ENCODE data around the gene FGL2.
A peak's percentile ranks its signal among the peaks of the same experiment; 100 is the strongest.

The FGL2 gene, protein sequence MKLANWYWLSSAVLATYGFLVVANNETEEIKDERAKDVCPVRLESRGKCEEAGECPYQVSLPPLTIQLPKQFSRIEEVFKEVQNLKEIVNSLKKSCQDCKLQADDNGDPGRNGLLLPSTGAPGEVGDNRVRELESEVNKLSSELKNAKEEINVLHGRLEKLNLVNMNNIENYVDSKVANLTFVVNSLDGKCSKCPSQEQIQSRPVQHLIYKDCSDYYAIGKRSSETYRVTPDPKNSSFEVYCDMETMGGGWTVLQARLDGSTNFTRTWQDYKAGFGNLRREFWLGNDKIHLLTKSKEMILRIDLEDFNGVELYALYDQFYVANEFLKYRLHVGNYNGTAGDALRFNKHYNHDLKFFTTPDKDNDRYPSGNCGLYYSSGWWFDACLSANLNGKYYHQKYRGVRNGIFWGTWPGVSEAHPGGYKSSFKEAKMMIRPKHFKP

DNA sequence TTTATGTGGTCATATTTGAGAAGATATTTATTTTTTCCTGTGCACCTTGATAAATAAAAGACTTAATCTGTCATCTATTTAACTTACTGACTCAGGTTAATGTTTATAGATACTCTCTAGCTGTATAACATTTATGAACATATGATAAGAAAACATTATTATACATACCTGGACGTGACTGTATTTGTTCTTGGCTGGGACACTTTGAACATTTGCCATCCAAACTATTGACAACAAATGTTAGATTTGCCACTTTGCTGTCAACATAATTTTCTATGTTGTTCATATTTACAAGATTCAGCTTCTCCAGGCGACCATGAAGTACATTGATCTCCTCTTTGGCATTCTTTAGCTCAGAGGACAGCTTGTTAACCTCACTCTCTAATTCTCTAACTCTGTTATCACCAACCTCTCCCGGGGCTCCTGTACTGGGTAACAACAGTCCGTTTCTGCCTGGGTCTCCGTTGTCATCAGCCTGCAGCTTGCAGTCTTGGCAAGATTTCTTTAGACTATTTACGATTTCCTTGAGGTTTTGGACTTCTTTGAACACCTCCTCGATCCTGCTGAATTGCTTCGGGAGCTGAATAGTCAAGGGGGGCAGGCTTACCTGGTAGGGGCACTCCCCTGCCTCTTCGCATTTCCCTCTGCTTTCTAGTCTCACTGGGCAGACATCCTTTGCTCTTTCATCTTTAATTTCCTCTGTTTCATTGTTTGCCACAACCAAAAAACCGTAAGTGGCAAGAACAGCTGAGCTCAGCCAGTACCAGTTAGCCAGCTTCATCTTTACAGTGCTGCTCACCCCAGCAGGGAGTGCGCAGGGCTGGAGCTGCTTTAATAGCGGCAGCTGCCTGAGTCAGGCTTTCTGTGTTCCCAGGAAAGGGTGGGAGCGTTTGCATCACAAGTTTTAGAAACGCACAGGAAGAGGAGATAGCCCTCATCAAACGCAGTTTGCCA, at the start of gene FGL2:
Gene FGL2, minus strand, starts transcription at position 807 of the 954 bp plus-strand sequence. Its CDS starts 26 bp downstream, at position 781.
- FAIRE-seq (no peak), DNase-seq (ENCODE audit: insufficient read length, low spot score) (no peak)
- TF ChIP-seq, protein P1, sequence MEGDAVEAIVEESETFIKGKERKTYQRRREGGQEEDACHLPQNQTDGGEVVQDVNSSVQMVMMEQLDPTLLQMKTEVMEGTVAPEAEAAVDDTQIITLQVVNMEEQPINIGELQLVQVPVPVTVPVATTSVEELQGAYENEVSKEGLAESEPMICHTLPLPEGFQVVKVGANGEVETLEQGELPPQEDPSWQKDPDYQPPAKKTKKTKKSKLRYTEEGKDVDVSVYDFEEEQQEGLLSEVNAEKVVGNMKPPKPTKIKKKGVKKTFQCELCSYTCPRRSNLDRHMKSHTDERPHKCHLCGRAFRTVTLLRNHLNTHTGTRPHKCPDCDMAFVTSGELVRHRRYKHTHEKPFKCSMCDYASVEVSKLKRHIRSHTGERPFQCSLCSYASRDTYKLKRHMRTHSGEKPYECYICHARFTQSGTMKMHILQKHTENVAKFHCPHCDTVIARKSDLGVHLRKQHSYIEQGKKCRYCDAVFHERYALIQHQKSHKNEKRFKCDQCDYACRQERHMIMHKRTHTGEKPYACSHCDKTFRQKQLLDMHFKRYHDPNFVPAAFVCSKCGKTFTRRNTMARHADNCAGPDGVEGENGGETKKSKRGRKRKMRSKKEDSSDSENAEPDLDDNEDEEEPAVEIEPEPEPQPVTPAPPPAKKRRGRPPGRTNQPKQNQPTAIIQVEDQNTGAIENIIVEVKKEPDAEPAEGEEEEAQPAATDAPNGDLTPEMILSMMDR (IDR thresholded peaks at IDR 0.05; ENCODE audit: insufficient read depth, missing control alignments), result no peak

DNA sequence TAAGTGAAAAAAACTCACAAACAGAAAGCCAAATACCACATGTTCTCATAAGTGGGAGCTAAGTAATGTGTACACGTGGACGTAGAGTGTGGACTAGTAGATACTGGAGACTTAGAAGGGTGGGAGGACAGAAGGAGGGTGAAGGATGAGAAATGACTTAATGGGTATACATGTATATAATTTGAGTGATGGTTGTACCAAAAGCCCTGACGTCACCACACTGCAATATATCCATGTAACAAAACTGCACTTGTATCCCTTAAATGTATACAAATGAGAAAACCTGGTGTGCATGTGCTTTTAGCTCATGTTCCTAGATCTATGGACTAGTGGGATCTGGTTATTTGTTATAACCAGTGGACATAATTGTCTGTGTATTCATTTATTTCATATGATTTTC, 48.5 kb upstream of the FGL2 start:
- TF ChIP-seq, protein P1 (IDR thresholded peaks at IDR 0.05; ENCODE audit: insufficient read depth, missing control alignments), result no peak
- no peak for FAIRE-seq
- no peak for DNase-seq (ENCODE audit: insufficient read length, low spot score)

DNA sequence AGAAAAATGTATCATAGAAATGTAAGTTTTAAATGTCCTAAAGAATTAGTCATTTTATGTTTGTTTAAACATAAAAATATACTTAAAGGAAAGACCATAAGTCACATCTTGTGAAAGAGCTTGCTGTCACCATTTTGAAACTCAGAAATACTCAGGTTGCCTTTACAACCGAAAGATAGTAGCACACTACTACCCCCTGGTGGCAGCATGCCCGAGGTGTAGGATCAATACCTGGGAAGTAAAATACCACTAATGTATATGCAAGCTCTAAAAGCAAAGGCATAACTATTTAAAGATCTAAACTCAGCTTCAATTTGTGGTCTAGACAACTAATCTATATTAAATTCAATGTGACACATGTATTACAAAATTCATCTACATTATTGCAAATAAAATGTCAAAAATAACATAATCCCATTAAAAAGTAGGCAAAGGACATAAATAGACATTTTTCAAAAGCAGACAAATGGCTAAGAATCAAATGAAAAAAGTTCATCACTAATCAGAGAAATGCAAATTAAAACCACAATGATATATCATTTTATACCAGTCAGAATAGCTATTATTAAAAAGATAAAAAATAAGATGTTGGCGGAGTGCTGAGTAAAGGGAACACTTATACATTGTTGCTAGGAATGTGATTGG, 47.7 kb upstream of the FGL2 start:
- no peak for DNase-seq (ENCODE audit: insufficient read length, low spot score)
- FAIRE-seq, result peak; percentile 86
- TF ChIP-seq, protein P1 (IDR thresholded peaks at IDR 0.05; ENCODE audit: insufficient read depth, missing control alignments), result peak; percentile 65

DNA sequence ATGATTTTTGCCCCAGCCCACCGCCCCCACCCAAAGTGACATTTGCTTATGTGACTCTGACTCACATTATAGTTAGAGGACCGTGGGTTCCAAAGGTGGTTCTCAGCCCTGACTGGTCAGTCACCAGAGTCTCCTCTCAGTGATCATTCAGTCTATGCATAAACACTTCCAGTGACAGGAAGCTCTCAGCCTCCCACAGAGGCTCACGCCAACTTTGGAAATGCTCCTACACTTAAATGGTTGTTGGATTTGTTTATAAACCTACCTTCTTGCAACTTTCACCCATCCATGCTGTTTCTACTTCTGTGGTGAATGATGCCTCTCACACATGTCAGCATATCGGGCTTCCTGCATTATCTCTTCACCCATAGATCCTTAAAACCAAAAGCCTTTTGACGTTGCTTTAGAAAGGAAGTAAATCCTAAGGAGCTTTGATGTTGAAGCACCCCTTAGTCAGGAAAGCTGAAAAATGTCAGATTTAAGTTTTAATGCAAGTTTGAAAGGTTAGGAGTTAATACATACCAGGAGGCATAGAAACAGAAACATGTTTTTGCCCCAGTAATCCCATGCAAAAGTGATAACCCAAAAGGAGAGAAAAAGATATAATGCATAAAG, 46.5 kb upstream of the FGL2 start:
- DNase-seq (ENCODE audit: insufficient read length, low spot score), result no peak
- TF ChIP-seq, protein P1 (IDR thresholded peaks at IDR 0.05; ENCODE audit: insufficient read depth, missing control alignments), result no peak

DNA sequence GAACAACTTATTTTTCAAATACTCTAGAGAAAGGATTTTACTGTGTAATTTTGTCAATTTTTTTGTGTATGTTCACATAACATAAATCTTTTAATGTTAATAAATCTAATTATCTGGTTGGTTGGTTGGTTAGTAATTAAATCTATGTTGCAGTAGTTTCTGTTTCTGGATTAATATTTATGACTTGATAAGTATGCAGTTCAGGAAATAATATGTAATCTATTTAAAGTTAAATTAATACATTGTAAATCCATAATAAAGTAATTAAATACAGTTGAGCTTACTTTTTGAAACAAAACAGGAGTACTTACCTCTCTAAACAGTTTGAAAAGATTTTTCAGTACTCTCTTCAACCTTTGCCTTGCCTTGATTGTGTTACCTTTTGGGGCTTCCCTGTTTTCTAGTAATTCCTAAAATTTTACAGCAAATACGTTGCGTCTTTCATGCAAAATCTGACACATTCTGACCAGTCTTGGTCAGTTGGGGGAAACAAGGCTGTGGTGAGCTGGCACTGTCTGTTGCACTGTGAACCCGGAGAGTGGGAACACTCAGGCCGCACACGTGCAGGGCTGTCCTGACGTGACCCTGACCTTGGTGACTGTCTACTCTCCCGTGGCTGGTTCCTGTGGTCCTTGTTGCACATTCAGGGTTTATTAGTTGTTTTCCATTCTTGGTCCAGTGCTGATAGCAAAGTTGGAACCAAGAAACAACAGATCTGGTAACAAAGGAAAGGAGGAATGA, 45.6 kb upstream of the FGL2 start:
- TF ChIP-seq, protein P1 (IDR thresholded peaks at IDR 0.05; ENCODE audit: insufficient read depth, missing control alignments), result no peak
- FAIRE-seq (no peak), DNase-seq (ENCODE audit: insufficient read length, low spot score) (no peak)

More for the DNA sequence above, 46.5 kb upstream of the FGL2 start:
- FAIRE-seq, result no peak

Measured in D721Med (cell line).